Measurements from ENCODE around the gene KRTAP3-3.
"Not testable (repeated sequence)": the region's sequence is repeated elsewhere in the genome, so short reads cannot be mapped to it uniquely, and the experiment has no call there.

The KRTAP3-3 gene

GRCh38 chr17:41003926-41004325, 10.0 kb upstream of the KRTAP3-3 start:
- DNase-seq = no peak

GRCh38 chr17:41002814-41003213, 8.8 kb upstream of the KRTAP3-3 start:
- DNase-seq = no peak

DNA sequence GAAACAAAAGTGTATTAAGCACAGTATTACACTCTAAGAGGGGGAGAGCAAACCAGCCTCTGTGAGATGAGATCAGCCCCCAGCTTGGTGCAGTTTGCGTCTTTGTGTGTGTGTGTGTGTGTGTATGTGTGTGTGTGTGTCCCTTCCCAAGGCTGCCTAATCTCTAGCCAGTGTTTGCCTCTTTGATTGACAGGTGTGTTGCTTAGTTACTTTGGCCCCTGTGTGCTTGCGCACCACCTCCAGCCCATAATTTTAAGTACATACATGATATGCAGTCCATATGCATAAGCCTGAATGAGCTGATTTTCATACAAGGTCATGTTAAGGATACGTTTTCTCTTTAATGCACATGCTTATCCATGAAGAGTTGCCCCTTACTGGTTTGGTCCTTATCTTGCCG, 7.8 kb upstream of the KRTAP3-3 start:
- no peak for DNase-seq

DNA sequence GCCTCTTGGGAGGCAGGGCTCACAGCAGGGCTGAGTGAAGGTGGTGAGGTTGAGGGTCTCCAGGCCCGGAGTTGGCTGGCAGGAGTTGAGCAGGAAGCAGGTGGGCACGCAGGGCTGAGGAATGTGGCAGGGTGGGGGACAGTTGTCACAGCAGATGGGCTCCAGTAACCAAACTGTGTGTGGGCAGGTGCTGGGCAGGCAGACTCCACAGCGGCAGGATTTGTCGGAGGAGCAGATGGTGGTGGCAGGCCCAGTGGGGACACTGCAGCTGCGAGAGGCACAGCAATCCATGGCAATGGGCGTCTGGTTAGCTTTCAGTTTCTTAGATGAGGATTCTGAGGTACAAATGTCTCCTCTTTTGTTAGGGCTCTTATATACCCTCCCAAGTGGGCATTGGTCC, 5.6 kb upstream of the KRTAP3-3 start, which contains the start of gene KRTAP3-2:
Gene KRTAP3-2, minus strand, starts transcription at position 344 of the 400 bp plus-strand sequence. Its CDS starts 53 bp downstream, at position 291.
- DNase-seq = not testable (repeated sequence)

DNA sequence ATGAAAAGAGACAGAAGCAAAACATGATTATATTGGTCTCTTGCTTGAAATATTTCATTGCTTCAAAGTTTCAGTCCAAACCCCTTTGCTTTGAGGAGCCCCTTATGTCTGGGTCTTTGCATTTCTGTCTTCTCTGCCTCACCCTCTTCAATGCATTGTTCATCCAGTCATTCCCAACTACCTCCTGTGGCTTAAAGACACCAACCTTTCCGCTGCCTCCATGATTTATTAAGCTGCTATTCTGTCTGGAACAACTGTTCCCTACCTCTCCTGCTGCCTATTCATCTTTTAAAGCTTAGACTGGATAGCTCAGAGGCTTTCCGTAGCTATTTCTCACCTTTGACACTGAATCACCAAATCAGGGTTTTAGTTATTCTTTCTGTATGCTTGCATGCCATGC, 3.4 kb upstream of the KRTAP3-3 start:
- DNase-seq = no peak

DNA sequence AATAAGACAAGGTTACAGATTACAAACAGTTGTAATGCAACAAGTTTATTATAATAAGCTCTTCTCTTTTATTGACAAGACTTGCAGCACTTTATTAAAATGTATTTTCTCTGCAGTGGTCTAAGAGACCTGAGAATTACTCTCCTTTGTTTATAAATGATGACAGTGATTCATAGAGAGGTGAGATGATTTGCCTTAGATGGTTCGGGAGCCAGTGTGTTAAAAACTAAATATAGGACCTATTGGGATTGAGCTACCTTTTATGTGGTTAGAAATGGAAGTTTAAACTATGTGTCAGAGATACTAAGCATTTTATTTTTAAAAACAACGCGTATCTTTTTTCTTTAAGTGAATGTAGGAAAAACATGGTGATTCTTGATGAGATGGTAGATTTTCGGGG, 2.9 kb upstream of the KRTAP3-3 start:
- no peak for DNase-seq

DNA sequence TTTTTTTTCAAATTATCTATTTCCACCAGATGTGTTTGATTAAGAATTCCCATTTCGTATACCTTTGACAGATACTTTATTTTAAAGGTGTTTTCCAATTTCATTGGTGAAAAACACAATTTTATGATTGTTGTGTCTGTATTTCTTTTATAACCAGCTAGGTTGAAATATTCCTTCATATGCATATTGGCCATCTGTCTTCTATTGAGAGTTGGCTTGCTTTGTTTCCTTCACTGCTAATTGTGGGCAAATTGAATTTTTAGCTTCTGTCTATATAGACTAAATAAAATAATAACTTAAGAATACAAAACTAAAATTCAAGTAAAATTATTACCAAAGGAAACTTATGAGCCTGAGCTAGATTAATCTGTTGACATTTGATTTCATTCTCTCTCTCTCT, 1.2 kb upstream of the KRTAP3-3 start:
- DNase-seq = no peak

- DNase-seq = no peak
Measured at GRCh38 chr17:40993084-40993483, 880 bp downstream of the KRTAP3-3 start.

DNA sequence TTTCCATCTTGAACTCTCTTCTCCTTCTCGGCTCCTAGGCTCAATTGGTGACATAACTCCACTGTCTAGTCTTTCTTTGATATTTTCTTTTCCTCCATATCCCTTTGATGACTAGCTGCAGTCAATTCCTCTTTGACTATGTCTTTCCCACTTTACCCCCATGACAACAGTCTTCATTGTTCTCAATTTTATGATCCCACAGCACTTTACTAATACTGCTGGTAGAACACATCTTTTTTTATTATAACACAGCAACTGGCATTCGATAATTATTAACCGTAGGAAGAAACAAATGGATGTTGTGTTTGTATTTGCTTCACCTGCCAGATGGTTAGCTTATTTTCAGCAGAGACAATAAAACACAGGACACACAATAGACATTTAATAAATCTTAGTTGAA, 1.3 kb downstream of the KRTAP3-3 start:
- no peak for DNase-seq

DNA sequence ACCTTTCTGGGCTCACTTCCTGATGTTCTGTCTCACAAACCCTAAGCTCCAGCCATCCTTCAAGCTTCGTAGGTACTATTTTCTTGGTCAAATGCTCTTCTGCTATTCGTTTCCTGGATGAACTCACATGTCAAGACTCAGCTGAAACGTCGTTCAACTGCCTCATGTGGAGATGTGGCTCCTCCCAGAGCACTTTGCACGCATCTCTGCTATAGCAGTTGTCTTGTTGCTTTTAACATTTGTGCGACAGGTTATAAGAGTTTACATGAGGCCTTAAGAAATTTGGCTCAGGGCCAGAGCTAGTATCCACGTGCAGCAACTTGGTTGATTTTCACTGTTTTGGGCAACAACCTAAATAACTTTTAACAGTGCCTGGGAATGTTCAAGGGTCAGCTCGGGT, 7.0 kb downstream of the KRTAP3-3 start:
- DNase-seq = no peak

DNA sequence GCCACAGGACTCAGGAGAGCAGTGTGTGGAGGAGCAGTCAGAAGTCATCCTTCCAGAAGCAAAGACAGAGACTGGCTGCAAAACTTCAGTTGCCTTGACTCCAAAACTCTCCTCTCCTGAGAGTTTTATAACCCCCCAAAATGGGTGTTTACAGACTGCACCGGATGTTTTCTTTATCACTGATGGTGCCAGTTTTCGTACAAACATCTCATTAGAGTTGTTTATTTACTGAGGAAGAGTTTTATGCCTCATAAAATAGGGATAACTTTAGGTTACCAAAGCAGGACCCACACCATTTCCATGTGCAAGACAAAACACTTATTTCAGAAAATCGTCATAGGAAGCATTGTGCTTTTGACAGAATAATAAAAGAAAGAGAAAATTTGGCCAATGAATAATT, 9.7 kb downstream of the KRTAP3-3 start, which contains the start of gene KRT40:
Gene KRT40, minus strand, starts transcription at position 101 of the 400 bp plus-strand sequence. Its CDS starts 53 bp downstream, at position 48.
- no peak for DNase-seq

- DNase-seq = no peak
Measured at GRCh38 chr17:40981115-40981514, 12.8 kb downstream of the KRTAP3-3 start.

DNA sequence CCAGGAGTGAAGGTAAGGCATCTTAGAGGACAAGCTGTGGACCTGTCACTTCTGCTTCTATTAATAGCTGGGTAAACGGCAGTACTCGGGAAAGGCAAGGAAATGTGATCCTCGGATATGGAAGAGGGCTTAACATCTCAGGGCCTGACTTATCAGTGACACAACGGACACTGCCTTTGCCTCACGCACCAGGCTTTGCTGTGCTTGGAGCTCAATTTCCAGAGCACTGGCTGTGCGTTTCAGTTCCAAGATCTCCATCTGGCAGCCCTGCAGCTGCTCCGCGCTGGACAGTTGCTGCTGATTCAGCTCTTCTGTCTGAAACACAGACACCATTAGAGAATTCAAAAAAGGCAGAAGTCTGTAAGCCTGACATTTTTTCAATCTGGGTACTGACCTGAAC, 13.4 kb downstream of the KRTAP3-3 start:
- DNase-seq = no peak

- DNase-seq = no peak
Measured at GRCh38 chr17:40980117-40980516, 13.8 kb downstream of the KRTAP3-3 start.

- no peak for DNase-seq
Measured at GRCh38 chr17:40978575-40979151, 15.3 kb downstream of the KRTAP3-3 start.

DNA sequence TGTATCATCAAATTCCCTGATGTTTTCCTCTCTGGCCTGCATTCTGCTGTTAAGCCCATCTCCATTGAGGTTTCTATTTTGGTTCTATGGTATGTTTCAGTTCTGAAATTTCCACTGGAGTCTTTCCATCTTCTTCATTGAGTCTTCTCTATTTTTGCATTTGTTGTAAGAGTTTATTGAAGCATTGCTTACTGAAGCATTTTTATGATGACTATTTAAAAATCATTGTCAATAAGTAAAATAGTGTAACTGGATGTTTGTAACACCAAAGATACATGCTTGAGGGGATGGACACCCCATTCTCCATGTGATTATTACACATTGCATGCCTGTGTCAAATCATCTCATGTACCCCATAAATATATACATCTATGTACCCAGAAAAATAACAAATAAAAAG, 18.4 kb downstream of the KRTAP3-3 start:
- DNase-seq = no peak

DNA sequence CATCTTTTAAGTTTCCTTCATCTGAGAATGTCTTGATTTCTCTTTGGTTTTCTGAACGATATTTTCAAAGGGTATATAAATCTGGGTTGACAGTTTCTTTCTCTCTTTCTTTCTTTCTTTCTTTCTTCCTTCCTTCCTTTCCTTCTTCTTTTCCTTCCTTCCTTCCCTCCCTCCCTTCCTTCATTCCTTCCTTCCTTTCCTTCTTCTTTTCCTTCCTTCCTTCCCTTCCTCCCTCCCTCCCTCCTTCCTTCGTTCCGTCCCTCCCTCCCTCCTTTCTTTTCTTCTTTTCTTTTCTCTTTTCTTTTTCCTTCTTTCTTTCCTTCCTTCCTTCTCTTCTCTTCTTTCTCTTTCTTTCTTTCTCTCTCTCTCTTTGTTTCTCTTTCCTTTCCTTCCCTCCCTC, 19.6 kb downstream of the KRTAP3-3 start:
- DNase-seq = no peak

DNA sequence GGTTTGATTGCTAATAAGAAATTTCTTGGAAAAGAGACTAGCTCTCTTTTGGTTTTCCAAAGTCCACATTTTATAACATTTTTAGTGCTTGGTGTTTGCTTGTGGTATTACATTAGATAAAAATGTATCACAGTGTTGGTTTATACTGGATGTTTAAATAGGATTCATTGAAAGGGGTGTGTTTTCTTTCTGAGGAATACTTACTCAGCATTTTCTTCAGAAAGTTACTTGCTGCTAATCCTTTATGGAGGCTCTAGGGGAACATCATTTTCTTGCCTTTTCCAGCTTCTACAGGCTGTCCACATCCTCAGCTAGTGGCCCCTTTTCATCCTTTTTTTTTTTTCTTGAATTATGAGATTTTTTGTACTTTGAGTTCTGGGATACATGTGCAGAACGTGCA, 26.4 kb downstream of the KRTAP3-3 start:
- no peak for DNase-seq

DNA sequence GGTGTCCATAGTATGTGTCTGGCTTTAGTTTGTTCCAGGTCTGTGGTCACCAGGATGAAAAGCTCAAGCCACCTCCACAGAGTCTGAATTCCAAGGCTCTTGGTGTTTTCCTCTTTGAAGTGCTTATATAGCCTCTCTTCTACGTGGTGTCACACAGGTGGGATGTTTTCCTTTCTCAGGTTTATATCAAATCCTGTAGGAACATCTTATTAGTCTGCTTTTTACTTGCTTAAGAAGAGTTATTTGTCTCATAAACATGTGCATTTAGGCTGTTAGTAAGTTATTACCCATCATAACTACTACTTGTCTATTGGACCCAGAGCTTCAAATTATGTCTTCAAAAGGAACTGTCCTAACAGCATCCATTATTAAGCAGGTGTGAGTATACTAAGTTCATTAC, 27.1 kb downstream of the KRTAP3-3 start, which contains the start of gene KRT39:
Gene KRT39, minus strand, starts transcription at position 101 of the 400 bp plus-strand sequence. Its CDS starts 92 bp downstream, at position 9.
- DNase-seq = no peak

GRCh38 chr17:40963838-40964237, 30.1 kb downstream of the KRTAP3-3 start:
- no peak for DNase-seq

- no peak for DNase-seq
Measured at GRCh38 chr17:40962059-40962561, 31.9 kb downstream of the KRTAP3-3 start.

GRCh38 chr17:40961591-40961990, 32.4 kb downstream of the KRTAP3-3 start:
- no peak for DNase-seq

DNA sequence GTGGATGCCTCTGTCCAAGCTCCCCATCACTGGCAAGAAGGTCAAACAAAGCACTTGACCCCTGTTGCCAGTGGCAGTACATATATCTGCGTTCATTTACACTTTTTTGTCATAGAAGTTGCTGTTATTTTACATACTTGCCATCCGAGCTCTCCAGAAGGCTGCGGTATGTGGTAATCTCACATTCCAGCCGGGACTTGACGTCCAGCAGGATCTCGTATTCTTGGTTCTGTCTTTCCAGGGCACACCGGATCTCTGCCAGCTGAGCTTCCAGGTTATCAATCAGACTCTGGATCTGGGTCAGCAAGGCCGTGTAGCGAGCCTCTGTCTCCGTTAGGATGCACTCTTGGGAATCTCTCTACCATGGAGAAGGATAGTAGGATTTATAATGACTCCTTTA, 33.8 kb downstream of the KRTAP3-3 start:
- DNase-seq = no peak

GRCh38 chr17:40958086-40958953, 35.6 kb downstream of the KRTAP3-3 start:
- no peak for DNase-seq

Measured in effector CD4-positive, alpha-beta T cell (primary cell).